ENCODE results near the gene NEURL1. TPM values are rescaled to one million over a fixed set of nuclear protein-coding genes. Genes with fewer than 3 reads are reported as not detected.

NEURL1 gene
- total RNA-seq, 1 experiment from 2014 or later, result 0.10 TPM

DNA sequence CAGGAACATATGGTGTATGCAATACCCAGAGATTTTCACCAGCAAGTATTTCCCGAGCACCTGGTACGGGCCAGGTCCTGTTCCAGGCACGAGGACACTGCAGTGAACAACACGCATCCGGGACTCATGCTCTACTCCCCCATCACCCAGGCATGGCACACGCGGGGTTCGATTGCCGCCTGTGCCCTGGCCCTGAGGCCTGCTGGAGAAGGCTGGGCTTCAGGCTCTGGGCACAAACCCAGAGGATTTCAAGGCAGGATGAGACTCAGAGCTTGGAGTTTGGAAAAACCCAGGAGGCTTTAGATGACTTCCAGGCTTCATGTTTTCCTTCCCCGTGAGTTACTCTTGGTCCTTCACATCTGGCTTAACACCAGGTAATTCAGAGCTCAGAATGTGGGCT is 143.5 kb downstream of the NEURL1 start:
- Histone ChIP-seq H3K36me3 (ENCODE audit: control insufficient read depth, insufficient read depth, low read length) (no peaks in the 10 kb centered on the region), H3K4me1 (ENCODE audit: control insufficient read depth, insufficient read depth, low read length) (no peaks in the 10 kb centered on the region), H3K9me3 (ENCODE audit: control insufficient read depth, insufficient read depth, low read depth, low read length) (no peaks in the 10 kb centered on the region), H3K4me3 (ENCODE audit: low read depth in 2 of 2, low read length in 2 of 2) (no peak overlapping the region), H3K27ac (ENCODE audit: low read length) (no peak overlapping the region), H3K27me3 (ENCODE audit: control insufficient read depth, insufficient read depth, low read length) (no peaks in the 10 kb centered on the region)
- no peak for DNase-seq (ENCODE audit: low read depth, low spot score)
- in situ Hi-C loops (cut with HindIII; ENCODE audit: low pct_unique_long_range_greater_than_20kb, low sequenced_read_pairs), result no loop called here
- ATAC-seq, result no peak
- ChIA-PET CTCF (interaction anchor here (1.2 kb wide), 1 partner anchor 49 kb away, joined by 4 read pairs; no protein-coding TSS in a partner anchor), POLR2A (no interaction called here)
- TF ChIP-seq POLR2AphosphoS5 (IDR thresholded peaks at IDR 0.05; ENCODE audit: low read depth, low read length) (no peak), TCF7L2 (IDR thresholded peaks at IDR 0.05; ENCODE audit: low read depth, low read length) (no peak), SIN3A (IDR thresholded peaks at IDR 0.05; ENCODE audit: borderline replicate concordance, insufficient read depth, low read depth, low read length) (no peak)
- TF ChIP-seq, protein P1, sequence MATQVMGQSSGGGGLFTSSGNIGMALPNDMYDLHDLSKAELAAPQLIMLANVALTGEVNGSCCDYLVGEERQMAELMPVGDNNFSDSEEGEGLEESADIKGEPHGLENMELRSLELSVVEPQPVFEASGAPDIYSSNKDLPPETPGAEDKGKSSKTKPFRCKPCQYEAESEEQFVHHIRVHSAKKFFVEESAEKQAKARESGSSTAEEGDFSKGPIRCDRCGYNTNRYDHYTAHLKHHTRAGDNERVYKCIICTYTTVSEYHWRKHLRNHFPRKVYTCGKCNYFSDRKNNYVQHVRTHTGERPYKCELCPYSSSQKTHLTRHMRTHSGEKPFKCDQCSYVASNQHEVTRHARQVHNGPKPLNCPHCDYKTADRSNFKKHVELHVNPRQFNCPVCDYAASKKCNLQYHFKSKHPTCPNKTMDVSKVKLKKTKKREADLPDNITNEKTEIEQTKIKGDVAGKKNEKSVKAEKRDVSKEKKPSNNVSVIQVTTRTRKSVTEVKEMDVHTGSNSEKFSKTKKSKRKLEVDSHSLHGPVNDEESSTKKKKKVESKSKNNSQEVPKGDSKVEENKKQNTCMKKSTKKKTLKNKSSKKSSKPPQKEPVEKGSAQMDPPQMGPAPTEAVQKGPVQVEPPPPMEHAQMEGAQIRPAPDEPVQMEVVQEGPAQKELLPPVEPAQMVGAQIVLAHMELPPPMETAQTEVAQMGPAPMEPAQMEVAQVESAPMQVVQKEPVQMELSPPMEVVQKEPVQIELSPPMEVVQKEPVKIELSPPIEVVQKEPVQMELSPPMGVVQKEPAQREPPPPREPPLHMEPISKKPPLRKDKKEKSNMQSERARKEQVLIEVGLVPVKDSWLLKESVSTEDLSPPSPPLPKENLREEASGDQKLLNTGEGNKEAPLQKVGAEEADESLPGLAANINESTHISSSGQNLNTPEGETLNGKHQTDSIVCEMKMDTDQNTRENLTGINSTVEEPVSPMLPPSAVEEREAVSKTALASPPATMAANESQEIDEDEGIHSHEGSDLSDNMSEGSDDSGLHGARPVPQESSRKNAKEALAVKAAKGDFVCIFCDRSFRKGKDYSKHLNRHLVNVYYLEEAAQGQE (IDR thresholded peaks at IDR 0.05; ENCODE audit: insufficient read depth in 1 of 2, low read depth in 2 of 2, low read length in 1 of 2), result no peak
- TF ChIP-seq, protein P2, sequence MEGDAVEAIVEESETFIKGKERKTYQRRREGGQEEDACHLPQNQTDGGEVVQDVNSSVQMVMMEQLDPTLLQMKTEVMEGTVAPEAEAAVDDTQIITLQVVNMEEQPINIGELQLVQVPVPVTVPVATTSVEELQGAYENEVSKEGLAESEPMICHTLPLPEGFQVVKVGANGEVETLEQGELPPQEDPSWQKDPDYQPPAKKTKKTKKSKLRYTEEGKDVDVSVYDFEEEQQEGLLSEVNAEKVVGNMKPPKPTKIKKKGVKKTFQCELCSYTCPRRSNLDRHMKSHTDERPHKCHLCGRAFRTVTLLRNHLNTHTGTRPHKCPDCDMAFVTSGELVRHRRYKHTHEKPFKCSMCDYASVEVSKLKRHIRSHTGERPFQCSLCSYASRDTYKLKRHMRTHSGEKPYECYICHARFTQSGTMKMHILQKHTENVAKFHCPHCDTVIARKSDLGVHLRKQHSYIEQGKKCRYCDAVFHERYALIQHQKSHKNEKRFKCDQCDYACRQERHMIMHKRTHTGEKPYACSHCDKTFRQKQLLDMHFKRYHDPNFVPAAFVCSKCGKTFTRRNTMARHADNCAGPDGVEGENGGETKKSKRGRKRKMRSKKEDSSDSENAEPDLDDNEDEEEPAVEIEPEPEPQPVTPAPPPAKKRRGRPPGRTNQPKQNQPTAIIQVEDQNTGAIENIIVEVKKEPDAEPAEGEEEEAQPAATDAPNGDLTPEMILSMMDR (IDR thresholded peaks at IDR 0.05), result no peak
- no TSS peak for BruUV-seq (replicated peaks)
- intact Hi-C loops (cut with micrococcal nuclease; ENCODE audit: unreplicated experiment), result no loop called here

- Histone ChIP-seq H3K27me3 (ENCODE audit: control insufficient read depth, insufficient read depth, low read length) (no peaks in the 10 kb centered on the region), H3K36me3 (ENCODE audit: control insufficient read depth, insufficient read depth, low read length) (no peaks in the 10 kb centered on the region), H3K4me3 (ENCODE audit: low read depth in 2 of 2, low read length in 2 of 2) (no peak overlapping the region), H3K27ac (ENCODE audit: low read length) (no peak overlapping the region), H3K9me3 (ENCODE audit: control insufficient read depth, insufficient read depth, low read depth, low read length) (no peaks in the 10 kb centered on the region), H3K4me1 (ENCODE audit: control insufficient read depth, insufficient read depth, low read length) (no peaks in the 10 kb centered on the region)
- no peak for DNase-seq (ENCODE audit: low read depth, low spot score)
- TF ChIP-seq, protein P2 (IDR thresholded peaks at IDR 0.05), result no peak
- TF ChIP-seq TCF7L2 (IDR thresholded peaks at IDR 0.05; ENCODE audit: low read depth, low read length), result no peak
- TF ChIP-seq SIN3A (IDR thresholded peaks at IDR 0.05; ENCODE audit: borderline replicate concordance, insufficient read depth, low read depth, low read length), result no peak
- no peak for TF ChIP-seq POLR2AphosphoS5 (IDR thresholded peaks at IDR 0.05; ENCODE audit: low read depth, low read length)
- TF ChIP-seq, protein P1 (IDR thresholded peaks at IDR 0.05; ENCODE audit: insufficient read depth in 1 of 2, low read depth in 2 of 2, low read length in 1 of 2), result no peak
- BruUV-seq (replicated peaks), result no TSS peak
- ATAC-seq, result no peak
- in situ Hi-C loops (cut with HindIII; ENCODE audit: low pct_unique_long_range_greater_than_20kb, low sequenced_read_pairs) (no loop called here), intact Hi-C loops (cut with micrococcal nuclease; ENCODE audit: unreplicated experiment) (no loop called here)
- ChIA-PET POLR2A (no interaction called here), CTCF (interaction anchor here (0.5 to 1.2 kb wide), 2 partner anchors 48 to 226 kb away, joined by 4 to 7 read pairs; no protein-coding TSS in a partner anchor)
These were observed 144.5 kb downstream of the NEURL1 start for GRCh38 chr10:103637927-103638557.
